ENCODE results near the gene KLHL33. TPM values are rescaled to one million over a fixed set of nuclear protein-coding genes. Genes with fewer than 3 reads are reported as not detected.

KLHL33 gene
- total RNA-seq, 2 donors from 2014 or later = 0.04 to 0.11 TPM

DNA sequence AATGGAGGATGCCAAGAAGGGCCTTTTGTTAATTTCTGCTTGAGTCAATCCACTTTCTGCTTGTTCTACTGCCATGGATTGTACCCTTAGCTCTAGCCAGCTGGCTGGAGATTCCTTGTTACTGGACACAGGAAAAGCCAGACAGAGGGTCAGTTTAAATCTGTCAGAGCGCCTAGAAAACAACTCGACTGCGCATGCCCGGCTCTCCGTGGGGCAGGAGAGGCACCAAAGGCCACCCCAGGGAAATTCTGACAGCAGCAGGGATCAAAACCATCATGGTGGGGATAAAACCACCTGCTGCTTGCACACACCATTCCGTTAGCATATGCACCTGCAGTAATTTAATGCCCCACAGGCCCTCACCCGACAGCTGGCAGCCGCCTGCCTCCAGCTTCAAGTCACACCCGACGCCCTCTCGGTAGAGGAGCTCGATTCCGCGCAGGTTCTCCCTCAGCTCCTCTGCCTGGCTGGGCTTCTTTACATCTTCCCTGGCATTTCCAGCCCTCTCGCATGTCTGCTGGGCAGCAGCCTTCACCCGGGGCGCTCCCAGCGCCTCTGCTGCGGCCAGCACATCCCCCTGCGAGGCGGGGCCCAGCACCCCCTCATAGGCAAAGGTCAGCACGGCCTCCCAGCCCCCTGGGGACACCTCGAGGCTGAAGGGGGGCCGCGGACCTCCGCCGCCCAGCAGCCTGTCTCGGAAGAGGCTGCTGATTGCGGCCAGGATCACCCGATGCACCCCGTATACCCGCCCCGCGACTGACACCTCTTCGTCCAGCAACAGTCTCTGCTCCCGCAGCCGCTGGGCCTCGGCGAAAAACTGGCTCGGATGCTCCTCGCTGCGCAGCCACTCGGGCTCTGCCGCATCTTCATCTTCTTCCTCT, 1.0 kb downstream of the KLHL33 start:
- peaks cover 1% of the 10 kb centered on the region for H3K4me1 Mint-ChIP-seq
- no peak for ATAC-seq (replicated peaks)
- no peak overlapping the region for H3K4me3 Mint-ChIP-seq
- no peaks in the 10 kb centered on the region for H3K27me3 Mint-ChIP-seq
- H3K27ac Mint-ChIP-seq = no peak overlapping the region
- H3K36me3 Mint-ChIP-seq (ENCODE audit: low read depth) = no peaks in the 10 kb centered on the region
- H3K9me3 Mint-ChIP-seq = no peaks in the 10 kb centered on the region

DNA sequence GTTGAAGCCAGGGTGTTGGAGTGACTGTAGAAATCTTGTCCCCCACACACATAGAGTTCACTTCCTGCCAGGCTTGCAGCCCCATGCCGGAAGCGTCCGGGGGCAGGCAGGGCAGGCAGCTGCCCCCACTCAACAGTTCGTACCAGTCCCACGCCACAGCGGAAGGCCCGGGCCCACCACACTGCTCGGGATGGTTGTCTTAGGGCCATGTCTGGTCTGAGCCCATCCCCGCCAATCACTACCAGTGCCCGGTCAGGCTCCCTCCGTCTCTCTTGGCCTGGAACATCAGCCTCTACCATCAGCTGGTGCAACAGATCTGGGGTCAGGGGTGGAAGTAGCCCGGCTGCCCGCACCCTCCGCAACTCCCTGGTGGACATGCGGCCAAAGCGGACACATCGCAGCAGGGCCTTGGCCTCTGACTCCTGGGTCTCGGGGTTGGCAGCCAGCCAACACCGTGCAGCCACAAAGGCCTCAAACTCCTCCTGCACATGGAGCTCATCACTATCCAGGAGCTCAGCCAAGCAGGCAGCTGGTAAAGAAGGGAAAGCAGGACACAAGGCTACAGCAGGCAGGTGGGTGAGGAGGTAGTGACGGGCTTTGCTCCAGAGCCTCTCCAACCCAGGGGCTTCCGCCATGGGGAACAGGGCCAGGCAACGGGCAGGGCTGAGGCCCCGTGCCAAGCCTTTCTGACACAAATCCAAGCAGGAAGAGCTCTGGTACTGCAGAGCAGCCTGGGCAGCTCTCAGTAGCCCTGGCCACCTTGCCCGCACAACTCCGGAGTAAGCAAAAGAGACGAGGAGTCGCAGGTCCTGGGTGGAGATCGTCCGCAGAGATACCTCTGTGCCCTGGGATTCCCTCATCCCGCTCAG, 5.9 kb downstream of the KLHL33 start:
- Mint-ChIP-seq H3K9me3 (no peaks in the 10 kb centered on the region), H3K27me3 (no peaks in the 10 kb centered on the region), H3K4me3 (no peak overlapping the region)

DNA sequence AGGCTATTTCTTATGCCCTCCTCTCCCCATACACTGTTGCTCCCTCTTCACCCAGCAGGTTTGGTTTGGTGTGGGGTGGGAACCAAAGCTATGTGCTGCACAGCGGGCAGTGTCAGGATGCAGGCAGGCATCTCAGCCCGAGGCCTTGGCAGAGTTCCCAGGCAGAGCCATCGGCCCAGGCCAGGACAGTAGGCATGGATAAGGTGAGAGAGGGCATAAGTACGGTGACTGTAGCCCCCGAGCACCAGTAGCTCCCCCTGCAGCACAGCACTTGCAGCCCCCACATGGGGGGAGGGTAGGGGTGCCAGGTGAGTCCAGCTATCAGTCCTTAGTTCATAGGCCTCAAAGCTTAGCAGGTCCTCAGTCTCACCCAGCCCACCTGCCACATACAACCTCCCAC, 7.2 kb downstream of the KLHL33 start:
- no peaks in the 10 kb centered on the region for H3K36me3 Mint-ChIP-seq (ENCODE audit: low read depth)
- H3K27ac Mint-ChIP-seq = peak overlapping the region; percentile 59
- no peaks in the 10 kb centered on the region for H3K27me3 Mint-ChIP-seq
- peaks cover 11% of the 10 kb centered on the region for H3K4me1 Mint-ChIP-seq
- ATAC-seq (replicated peaks) = no peak
- no peaks in the 10 kb centered on the region for H3K9me3 Mint-ChIP-seq
- H3K4me3 Mint-ChIP-seq = no peak overlapping the region

More for the DNA sequence above, 5.9 kb downstream of the KLHL33 start:
- peaks cover 11% of the 10 kb centered on the region for H3K4me1 Mint-ChIP-seq
- no peak overlapping the region for H3K27ac Mint-ChIP-seq
- no peaks in the 10 kb centered on the region for H3K36me3 Mint-ChIP-seq (ENCODE audit: low read depth)
- no peak for ATAC-seq (replicated peaks)

GRCh38 chr14:20428010-20428365, 8.0 kb downstream of the KLHL33 start:
- H3K4me3 Mint-ChIP-seq = peak overlapping the region; percentile 56
- peak overlapping the region; percentile 59 for H3K27ac Mint-ChIP-seq

DNA sequence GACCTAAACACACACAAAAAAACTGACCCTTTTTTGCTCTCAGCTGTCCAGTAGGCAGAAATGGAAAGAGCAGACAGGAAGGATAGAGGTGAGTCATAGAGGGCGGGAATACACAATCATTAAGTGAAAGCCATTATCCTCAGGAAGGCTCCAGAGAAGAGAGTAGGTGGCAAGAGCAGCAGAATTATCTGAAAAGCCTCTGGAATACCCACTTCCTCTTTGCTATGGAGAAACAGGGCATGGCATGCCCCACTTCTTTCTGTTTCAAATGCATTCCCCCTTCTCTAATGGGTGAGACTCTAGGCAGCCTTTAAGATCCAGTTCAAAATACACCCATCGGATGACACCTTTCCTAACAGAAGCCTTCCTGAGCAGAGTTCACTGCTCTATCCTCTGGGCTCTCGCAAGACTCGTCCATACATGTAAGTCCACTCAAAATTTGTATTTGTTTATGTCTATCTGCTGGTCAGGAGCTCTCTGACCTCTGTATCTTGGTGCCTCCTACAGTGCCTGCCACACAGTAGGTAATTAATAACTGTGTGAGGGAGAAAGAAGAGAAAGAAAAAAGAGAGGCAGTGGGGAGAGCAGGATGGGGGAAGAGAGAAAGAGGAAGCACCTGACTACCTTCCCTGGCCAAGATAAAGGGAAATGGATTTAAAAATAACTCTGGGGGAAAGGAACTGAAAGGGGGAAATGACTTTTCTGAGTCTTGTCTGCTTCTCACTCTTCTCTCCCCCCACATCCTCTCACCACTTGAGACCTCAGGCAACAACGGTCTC, 8.5 kb downstream of the KLHL33 start:
- Mint-ChIP-seq H3K4me1 (peaks cover 11% of the 10 kb centered on the region), H3K9me3 (no peaks in the 10 kb centered on the region), H3K27me3 (no peaks in the 10 kb centered on the region), H3K27ac (peak overlapping the region; percentile 59), H3K4me3 (peak overlapping the region; percentile 56), H3K36me3 (ENCODE audit: low read depth) (no peaks in the 10 kb centered on the region)
- ATAC-seq (replicated peaks) = peak; percentile 79

More at GRCh38 chr14:20428010-20428365, 8.0 kb downstream of the KLHL33 start:
- Mint-ChIP-seq H3K36me3 (ENCODE audit: low read depth) (no peaks in the 10 kb centered on the region), H3K4me1 (peaks cover 11% of the 10 kb centered on the region), H3K27me3 (no peaks in the 10 kb centered on the region), H3K9me3 (no peaks in the 10 kb centered on the region)
- ATAC-seq (replicated peaks) = peak; percentile 18

GRCh38 chr14:20424851-20425250, 11.1 kb downstream of the KLHL33 start:
- Mint-ChIP-seq H3K4me3 (no peak overlapping the region), H3K4me1 (peaks cover 11% of the 10 kb centered on the region), H3K9me3 (no peaks in the 10 kb centered on the region), H3K36me3 (ENCODE audit: low read depth) (no peaks in the 10 kb centered on the region), H3K27ac (no peak overlapping the region), H3K27me3 (no peaks in the 10 kb centered on the region)
- no peak for ATAC-seq (replicated peaks)

- Mint-ChIP-seq H3K27ac (no peak overlapping the region), H3K4me3 (no peak overlapping the region)
Observed at GRCh38 chr14:20422886-20423285, 13.1 kb downstream of the KLHL33 start.

DNA sequence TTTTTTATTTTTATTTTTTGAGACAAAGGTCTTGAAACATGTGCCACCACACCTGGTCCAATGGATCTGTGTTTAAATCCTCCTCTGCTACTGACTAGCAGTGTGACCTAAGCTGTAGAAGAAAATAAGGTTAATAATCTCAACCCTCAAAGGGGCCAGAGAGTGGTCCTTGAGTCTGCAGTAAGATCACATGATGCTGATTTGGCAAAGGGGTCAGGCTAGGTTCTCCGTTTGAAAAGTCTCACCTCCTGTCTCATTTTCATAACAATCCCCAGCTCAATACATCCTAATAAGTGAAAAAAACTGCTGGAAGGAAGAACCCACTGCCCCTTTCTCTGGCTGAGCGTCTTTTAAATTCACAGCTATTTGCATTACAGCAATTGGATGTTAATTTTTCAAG, 14.7 kb downstream of the KLHL33 start:
- Mint-ChIP-seq H3K36me3 (ENCODE audit: low read depth) (no peaks in the 10 kb centered on the region), H3K9me3 (no peaks in the 10 kb centered on the region), H3K27ac (no peak overlapping the region), H3K4me3 (no peak overlapping the region), H3K4me1 (peaks cover under 1% of the 10 kb centered on the region), H3K27me3 (no peaks in the 10 kb centered on the region)
- no peak for ATAC-seq (replicated peaks)

More at GRCh38 chr14:20422886-20423285, 13.1 kb downstream of the KLHL33 start:
- ATAC-seq (replicated peaks) = no peak
- Mint-ChIP-seq H3K9me3 (no peaks in the 10 kb centered on the region), H3K36me3 (ENCODE audit: low read depth) (no peaks in the 10 kb centered on the region), H3K4me1 (peaks cover 9% of the 10 kb centered on the region), H3K27me3 (no peaks in the 10 kb centered on the region)

DNA sequence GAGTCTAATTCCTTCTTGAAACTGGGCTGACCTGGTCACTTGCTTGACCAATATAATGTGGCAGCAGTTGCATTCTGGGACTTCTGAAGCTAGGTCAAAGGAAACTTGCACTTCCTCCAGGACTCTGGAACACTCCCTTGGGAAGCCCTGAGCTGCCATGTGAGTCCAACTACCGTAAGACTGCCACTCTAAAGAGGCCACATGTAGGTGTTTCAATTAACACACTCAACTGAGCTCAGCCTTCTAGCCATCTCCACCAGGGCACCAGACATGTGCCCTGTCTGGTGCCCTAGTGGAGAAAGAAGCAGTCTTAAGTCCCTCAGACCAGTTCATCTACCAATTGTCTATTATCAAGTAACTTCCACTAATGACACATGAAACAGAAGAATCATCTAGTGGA, 16.5 kb downstream of the KLHL33 start:
- H3K4me3 Mint-ChIP-seq = no peak overlapping the region
- H3K9me3 Mint-ChIP-seq = no peaks in the 10 kb centered on the region
- no peak for ATAC-seq (replicated peaks)
- no peaks in the 10 kb centered on the region for H3K36me3 Mint-ChIP-seq (ENCODE audit: low read depth)
- peaks cover 11% of the 10 kb centered on the region for H3K4me1 Mint-ChIP-seq
- H3K27ac Mint-ChIP-seq = peak overlapping the region; percentile 56
- H3K27me3 Mint-ChIP-seq = no peaks in the 10 kb centered on the region

DNA sequence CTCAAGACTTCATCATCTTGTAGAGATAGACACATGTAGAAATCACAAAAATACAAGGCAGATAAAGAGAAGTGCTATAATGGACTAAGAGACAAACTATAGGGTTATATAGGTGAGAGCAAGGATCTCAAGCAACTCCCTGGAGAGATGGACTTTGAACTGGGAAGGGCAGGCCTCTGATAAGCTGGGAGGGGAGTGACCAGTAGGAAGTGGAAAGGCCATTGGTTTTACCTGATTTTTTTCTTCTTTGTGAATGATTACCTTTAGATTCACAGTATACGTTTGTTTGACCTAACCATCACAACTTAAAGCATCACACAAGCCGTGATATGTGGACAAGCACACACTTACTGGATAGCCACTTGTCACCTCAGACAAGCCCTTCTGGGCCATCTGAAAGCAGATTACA, 17.5 kb downstream of the KLHL33 start:
- Mint-ChIP-seq H3K27me3 (no peaks in the 10 kb centered on the region), H3K4me3 (no peak overlapping the region)
- ATAC-seq (replicated peaks) = no peak

DNA sequence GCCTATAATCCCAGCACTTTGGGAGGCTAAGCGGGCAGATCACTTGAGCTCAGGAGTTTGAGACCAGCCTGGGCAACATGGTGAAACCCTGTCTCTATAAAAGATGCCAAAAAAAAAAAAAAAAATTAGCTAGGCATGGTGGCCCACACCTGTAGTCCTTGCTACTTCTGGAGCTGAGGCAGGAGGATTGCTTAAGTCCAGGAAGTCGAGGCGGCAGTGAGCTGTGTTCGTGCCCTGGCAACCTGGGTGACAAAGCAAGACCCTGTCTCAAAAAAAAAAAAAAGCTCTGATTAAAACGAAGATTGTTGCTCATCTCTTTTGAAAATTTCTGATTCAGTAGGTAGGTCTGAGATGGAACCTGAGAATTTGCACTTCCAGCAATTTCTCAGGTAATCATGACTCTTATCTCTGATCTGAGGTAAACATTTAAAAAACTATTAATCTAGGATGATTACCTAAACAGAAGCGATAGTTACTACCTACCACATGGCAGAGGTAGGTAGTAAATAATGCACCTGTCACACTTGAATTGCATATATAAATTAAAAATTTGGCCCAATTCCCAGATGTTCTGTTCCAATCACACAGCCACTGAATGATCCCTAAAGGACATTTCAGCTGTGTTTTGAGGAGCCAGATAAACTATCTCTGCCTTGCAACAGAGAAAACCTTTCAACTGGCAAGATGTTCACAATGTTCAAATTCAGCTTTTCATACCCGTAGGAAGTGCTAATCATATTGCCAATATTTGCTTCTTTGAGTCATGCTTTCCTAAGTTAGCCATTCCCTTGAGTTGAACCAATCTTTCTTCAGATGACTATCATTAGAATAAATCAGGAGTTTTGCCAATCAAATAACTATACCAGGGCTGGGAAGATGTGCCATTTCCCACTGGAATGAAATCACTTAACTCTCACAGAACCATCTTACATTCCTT, 18.4 kb downstream of the KLHL33 start:
- Mint-ChIP-seq H3K4me3 (no peak overlapping the region), H3K4me1 (peaks cover 17% of the 10 kb centered on the region), H3K36me3 (ENCODE audit: low read depth) (peaks cover 11% of the 10 kb centered on the region), H3K27ac (no peak overlapping the region), H3K9me3 (no peaks in the 10 kb centered on the region), H3K27me3 (no peaks in the 10 kb centered on the region)
- no peak for ATAC-seq (replicated peaks)

More for the DNA sequence above, 17.5 kb downstream of the KLHL33 start:
- H3K4me1 Mint-ChIP-seq = peaks cover 16% of the 10 kb centered on the region
- H3K27ac Mint-ChIP-seq = no peak overlapping the region
- H3K9me3 Mint-ChIP-seq = no peaks in the 10 kb centered on the region
- peaks cover 4% of the 10 kb centered on the region for H3K36me3 Mint-ChIP-seq (ENCODE audit: low read depth)

- H3K9me3 Mint-ChIP-seq = no peaks in the 10 kb centered on the region
- H3K4me1 Mint-ChIP-seq = peaks cover 19% of the 10 kb centered on the region
- H3K27me3 Mint-ChIP-seq = no peaks in the 10 kb centered on the region
- H3K27ac Mint-ChIP-seq = peak overlapping the region; percentile 5
- peaks cover 18% of the 10 kb centered on the region for H3K36me3 Mint-ChIP-seq (ENCODE audit: low read depth)
- H3K4me3 Mint-ChIP-seq = peak overlapping the region; percentile 19
- no peak for ATAC-seq (replicated peaks)
Observed at GRCh38 chr14:20416223-20416622, 19.7 kb downstream of the KLHL33 start.

GRCh38 chr14:20415782-20416206, 20.2 kb downstream of the KLHL33 start:
- H3K27ac Mint-ChIP-seq = peak overlapping the region; percentile 5

More at GRCh38 chr14:20415782-20416206, 20.2 kb downstream of the KLHL33 start:
- H3K9me3 Mint-ChIP-seq = no peaks in the 10 kb centered on the region
- H3K4me3 Mint-ChIP-seq = peak overlapping the region; percentile 19
- H3K36me3 Mint-ChIP-seq (ENCODE audit: low read depth) = peaks cover 23% of the 10 kb centered on the region
- peaks cover 24% of the 10 kb centered on the region for H3K4me1 Mint-ChIP-seq
- peak; percentile 28 for ATAC-seq (replicated peaks)
- no peaks in the 10 kb centered on the region for H3K27me3 Mint-ChIP-seq

Measured in activated T-helper 17 cell treated with anti-CD3 and anti-CD28 coated beads, Interleukin-2, amount 50 U/mL, for 72 hours (primary cell).